ENCODE data around the gene WNT5A. TPM values are rescaled to one million over a fixed set of nuclear protein-coding genes. Genes with fewer than 3 reads are reported as not detected.

Gene WNT5A
- total RNA-seq, 1 experiment from 2014 or later, result 0.15 TPM

- RAD21 ChIA-PET (ENCODE audit: low non-redundant PET in 1 of 2, low total read pairs in 2 of 2, uncharacterized antibody in 2 of 2, unreplicated experiment in 2 of 2), result no interaction called here
- ATAC-seq, result no peak
Measured at GRCh38 chr3:55461896-55462295, 25.2 kb downstream of the WNT5A start.

More at GRCh38 chr3:55461896-55462295, 25.2 kb downstream of the WNT5A start:
- no peak overlapping the region for H3K4me2 ChIP-seq (ENCODE audit: low read length)
- H4K20me1 ChIP-seq (ENCODE audit: insufficient read depth), result no peaks in the 10 kb centered on the region
- H3K27ac ChIP-seq (ENCODE audit: low read depth, low read length), result no peak overlapping the region
- H3K9me2 ChIP-seq (ENCODE audit: insufficient read depth), result no peaks in the 10 kb centered on the region
- no peak overlapping the region for H3K4me3 ChIP-seq (replicated peaks in 1 of 2; ENCODE audit: low read depth in 1 of 2, low read length in 2 of 2)
- intact Hi-C loops (cut with micrococcal nuclease), result no loop called here
- peaks cover 0 to 10% of the 10 kb centered on the region in 2 experiments; a peak in 1 of 4 replicates for H3K9me3 ChIP-seq (ENCODE audit: control insufficient read depth in 1 of 2, insufficient read depth in 1 of 2, low read depth in 1 of 2, low read length in 2 of 2)
- no peaks in the 10 kb centered on the region for H3K4me1 ChIP-seq (ENCODE audit: control insufficient read depth in 1 of 2, insufficient read depth in 2 of 2, low read length in 2 of 2)
- no TSS peak for BruUV-seq (replicated peaks)
- H3K27me3 ChIP-seq (ENCODE audit: insufficient read depth, low read length), result no peaks in the 10 kb centered on the region
- H3K9ac ChIP-seq (ENCODE audit: low read length), result no peak overlapping the region
- POLR2A ChIA-PET, result no interaction called here
- H2AFZ ChIP-seq (ENCODE audit: low read depth, low read length, poor library complexity, severe bottlenecking), result no peak overlapping the region
- DNase-seq (ENCODE audit: low read depth, low spot score), result no peak
- TF ChIP-seq REST (IDR thresholded peaks at IDR 0.05; ENCODE audit: low read depth), result no peak
- TF ChIP-seq ZFX (IDR thresholded peaks at IDR 0.05), result no peak
- no peak for TF ChIP-seq ELF1 (IDR thresholded peaks at IDR 0.05; ENCODE audit: borderline replicate concordance, low read depth)
- no peak for TF ChIP-seq CEBPB (IDR thresholded peaks at IDR 0.05; ENCODE audit: low read depth)
- no peak for TF ChIP-seq RAD21 (IDR thresholded peaks at IDR 0.05; ENCODE audit: low read depth)
- no peak for TF ChIP-seq YY1 (IDR thresholded peaks at IDR 0.05; ENCODE audit: extremely low read depth, insufficient replicate concordance, low read depth, low read length)
- TF ChIP-seq TCF7L2 (IDR thresholded peaks at IDR 0.05; ENCODE audit: borderline replicate concordance, extremely low read depth, insufficient read depth, insufficient read length), result no peak
- no peak for TF ChIP-seq JUND (IDR thresholded peaks at IDR 0.05)
- no peak for TF ChIP-seq FOSL1 (IDR thresholded peaks at IDR 0.05; ENCODE audit: low read depth)
- TF ChIP-seq SIN3A (IDR thresholded peaks at IDR 0.05; ENCODE audit: low read depth), result no peak
- TF ChIP-seq EZH2 (IDR thresholded peaks at IDR 0.05), result no peak
- no peak for TF ChIP-seq POLR2A (IDR thresholded peaks at IDR 0.05; ENCODE audit: borderline replicate concordance, extremely low read depth, insufficient read depth, insufficient read length)
- TF ChIP-seq SRF (IDR thresholded peaks at IDR 0.05; ENCODE audit: low read depth), result no peak
- no peak for TF ChIP-seq ATF3 (IDR thresholded peaks at IDR 0.05)
- no peak for TF ChIP-seq EZH2phosphoT487 (IDR thresholded peaks at IDR 0.05; ENCODE audit: borderline replicate concordance)
- no peaks in the 10 kb centered on the region for H3K36me3 ChIP-seq (ENCODE audit: control insufficient read depth in 1 of 2, insufficient read depth in 2 of 2, low read length in 2 of 2)
- no peaks in the 10 kb centered on the region for H3K79me2 ChIP-seq (ENCODE audit: insufficient read depth, low read length)
- CTCF ChIA-PET, result no interaction called here

Measured in HCT116 (cell line).